Activated T-helper 1 cell treated with anti-CD3 and anti-CD28 coated beads, Interleukin-12 subunit alpha, Interleukin-12 subunit beta, Interleukin-2, Interleukin-4 antibody, amounts not matched to agents 30 ng/mL and 10 ng/mL and 1 ng/mL, durations not matched to agents 14 hours and 24 hours and 36 hours (primary cell): ENCODE measurements around the gene SNX8. TPM values are rescaled to one million over a fixed set of nuclear protein-coding genes. Genes with fewer than 3 reads are reported as not detected.

ENCODE experiments used
- DNase-seq: peaks from one replicate; pipeline ENCODE4 v3.0.0; 2021; ENCODE audit warnings: low spot score
- H3K27ac Mint-ChIP-seq: one replicate; pipeline ENCODE4 v1.8.0; 2021; ENCODE audit warnings: mild to moderate bottlenecking, mixed read lengths
- H3K27me3 Mint-ChIP-seq: one replicate; pipeline ENCODE4 v1.8.0; 2022; ENCODE audit warnings: mild to moderate bottlenecking, moderate library complexity, mixed read lengths; ENCODE audit not compliant: insufficient read depth
- H3K36me3 Mint-ChIP-seq: one replicate; pipeline ENCODE4 v1.8.0; 2021; ENCODE audit warnings: low read depth, mixed read lengths
- H3K4me1 Mint-ChIP-seq: one replicate; pipeline ENCODE4 v1.8.0; 2021; ENCODE audit warnings: low read depth, mixed read lengths
- H3K4me3 Mint-ChIP-seq: one replicate; pipeline ENCODE4 v1.8.0; 2021; ENCODE audit warnings: mild to moderate bottlenecking, moderate library complexity, mixed read lengths
- H3K9me3 Mint-ChIP-seq: one replicate; pipeline ENCODE4 v1.8.0; 2021; ENCODE audit warnings: mixed read lengths
- intact Hi-C: fragments of 100-400 bp; cut with micrococcal nuclease; formaldehyde crosslinking; loops from one replicate; pipeline ENCODE4 v1.15.1; 2024
- total RNA-seq: library from RNA; stranded (reverse); gene quantifications from 2 replicates; pipeline ENCODE4 v1.2.3, GENCODE V29; 2022

SNX8 gene
- total RNA-seq, 1 donor from 2014 or later, result 41.8 TPM

DNA sequence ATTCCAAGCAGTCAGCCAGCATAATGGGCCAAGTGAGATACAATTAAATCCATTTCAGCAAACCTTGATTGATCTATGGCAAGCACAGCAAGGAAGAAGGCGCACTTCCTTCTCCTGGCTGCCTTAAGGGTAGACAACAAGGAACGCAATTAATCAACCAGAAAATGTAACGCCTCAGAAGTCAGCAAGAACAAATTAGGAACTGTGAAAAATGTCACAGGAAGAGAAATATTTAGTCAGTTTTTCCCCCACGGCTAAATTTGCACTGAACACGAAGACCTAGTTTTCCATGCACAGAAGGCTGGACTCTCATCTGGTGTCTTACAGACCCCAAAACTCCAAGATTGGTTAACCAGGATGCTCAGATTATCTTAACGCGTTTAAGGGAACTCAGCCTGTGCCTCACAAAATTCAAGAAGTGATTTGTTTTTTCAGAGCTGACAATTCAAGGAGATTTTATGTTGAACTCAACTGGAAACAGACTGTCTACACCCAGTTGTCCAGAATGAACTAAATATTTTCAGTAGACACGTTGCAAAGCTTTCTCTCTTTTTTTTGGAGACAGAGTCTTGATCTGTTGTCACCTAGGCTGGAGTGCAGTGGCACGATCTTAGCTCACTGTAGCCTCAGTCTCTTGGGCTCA lies 14.2 kb downstream of the SNX8 start:
- intact Hi-C loops, result no loop called here
- H3K27ac Mint-ChIP-seq, result peak overlapping the region; percentile 61
- H3K9me3 Mint-ChIP-seq, result no peaks in the 10 kb centered on the region
- H3K4me3 Mint-ChIP-seq, result no peak overlapping the region
- DNase-seq, result no peak
- H3K4me1 Mint-ChIP-seq, result peaks cover 30% of the 10 kb centered on the region
- H3K27me3 Mint-ChIP-seq, result no peaks in the 10 kb centered on the region
- no peaks in the 10 kb centered on the region for H3K36me3 Mint-ChIP-seq

DNA sequence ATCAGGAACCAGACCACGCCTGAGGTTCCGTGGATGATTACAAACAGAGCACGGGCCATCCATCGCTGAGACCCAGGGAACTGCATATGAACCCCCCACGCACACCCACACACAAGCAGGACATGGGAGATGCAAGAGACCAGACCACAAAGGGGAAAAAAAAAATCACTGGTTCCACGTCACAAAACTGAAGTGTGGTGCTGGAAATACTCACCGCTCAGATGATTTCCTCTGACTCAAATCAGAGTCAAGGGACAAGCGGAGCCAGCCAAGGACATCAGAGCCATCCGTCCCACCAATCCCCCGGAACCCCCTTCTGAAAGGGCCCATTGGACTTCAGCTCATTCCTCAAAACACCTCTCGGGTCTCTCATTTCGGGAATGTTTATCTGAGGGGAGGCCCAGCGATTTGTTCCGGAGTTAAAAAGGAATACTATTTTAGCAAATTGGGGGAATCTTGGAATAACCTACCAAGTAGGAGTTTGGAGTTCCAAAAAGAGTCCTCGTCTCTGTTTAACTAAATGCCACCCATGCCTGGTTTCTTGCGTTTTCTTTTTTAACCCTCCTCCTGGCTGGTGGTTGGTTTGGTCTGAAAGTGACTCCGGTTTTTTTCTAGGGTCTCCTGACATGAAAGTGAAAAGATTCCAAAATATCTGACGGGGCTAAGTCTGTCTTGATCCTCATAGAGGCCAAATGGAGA lies 15.0 kb downstream of the SNX8 start:
- H3K4me3 Mint-ChIP-seq, result no peak overlapping the region
- intact Hi-C loops, result no loop called here

GRCh38 chr7:2296832-2297231 lies 17.4 kb downstream of the SNX8 start:
- H3K4me3 Mint-ChIP-seq, result no peak overlapping the region
- intact Hi-C loops, result no loop called here
- H3K9me3 Mint-ChIP-seq, result no peaks in the 10 kb centered on the region
- H3K4me1 Mint-ChIP-seq, result peaks cover 30% of the 10 kb centered on the region
- H3K36me3 Mint-ChIP-seq, result no peaks in the 10 kb centered on the region
- H3K27ac Mint-ChIP-seq, result no peak overlapping the region
- no peak for DNase-seq
- no peaks in the 10 kb centered on the region for H3K27me3 Mint-ChIP-seq

More for the DNA sequence above, 15.0 kb downstream of the SNX8 start:
- no peaks in the 10 kb centered on the region for H3K9me3 Mint-ChIP-seq
- no peaks in the 10 kb centered on the region for H3K27me3 Mint-ChIP-seq
- no peaks in the 10 kb centered on the region for H3K36me3 Mint-ChIP-seq
- DNase-seq, result no peak
- peaks cover 30% of the 10 kb centered on the region for H3K4me1 Mint-ChIP-seq
- peak overlapping the region; percentile 75 for H3K27ac Mint-ChIP-seq

GRCh38 chr7:2295936-2296620 lies 18.2 kb downstream of the SNX8 start:
- no peak overlapping the region for H3K4me3 Mint-ChIP-seq
- no peaks in the 10 kb centered on the region for H3K36me3 Mint-ChIP-seq
- peaks cover 24% of the 10 kb centered on the region for H3K4me1 Mint-ChIP-seq
- no peak for DNase-seq
- intact Hi-C loops, result no loop called here
- H3K27me3 Mint-ChIP-seq, result no peaks in the 10 kb centered on the region
- no peak overlapping the region for H3K27ac Mint-ChIP-seq
- no peaks in the 10 kb centered on the region for H3K9me3 Mint-ChIP-seq

DNA sequence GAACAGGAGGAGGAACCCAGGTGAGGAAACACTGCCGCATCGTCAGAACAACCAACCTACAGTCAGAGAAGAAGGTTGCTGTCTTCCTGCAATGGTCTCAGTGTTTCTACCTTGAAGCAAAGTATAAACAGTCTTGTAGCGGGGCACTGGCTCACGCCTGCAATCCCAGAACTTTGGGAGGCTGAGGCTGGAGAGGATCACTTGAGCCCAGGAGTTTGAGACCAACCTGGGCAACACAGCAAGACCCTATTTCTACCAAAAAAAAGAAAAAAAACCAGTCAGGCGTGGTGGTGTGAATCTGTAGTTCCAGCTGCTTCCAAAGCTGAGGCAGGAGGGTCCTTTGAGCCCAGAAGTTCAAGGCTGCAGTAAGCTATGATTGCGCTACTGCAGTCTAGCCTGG lies 23.4 kb downstream of the SNX8 start:
- H3K4me1 Mint-ChIP-seq, result no peaks in the 10 kb centered on the region
- no peaks in the 10 kb centered on the region for H3K27me3 Mint-ChIP-seq
- no peak overlapping the region for H3K4me3 Mint-ChIP-seq

DNA sequence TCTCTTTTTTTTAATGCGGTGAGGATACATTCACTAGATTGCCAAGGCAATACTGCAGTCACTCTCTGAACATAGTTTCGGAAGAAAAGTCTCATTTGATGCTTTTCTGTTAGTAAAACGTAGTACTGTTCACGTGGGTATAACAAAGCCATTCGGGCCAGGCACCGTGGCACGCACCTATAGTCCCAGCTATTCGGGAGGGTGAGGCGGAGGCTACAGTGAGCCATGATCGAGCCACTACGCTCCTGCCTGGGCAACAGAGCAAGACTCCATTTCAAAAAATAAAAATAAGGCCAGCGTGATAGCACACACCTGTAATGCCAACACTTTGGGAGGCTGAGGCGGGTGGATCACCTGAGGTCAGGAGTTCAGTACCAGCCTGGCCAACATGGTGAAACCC lies 24.6 kb downstream of the SNX8 start:
- no peak overlapping the region for H3K27ac Mint-ChIP-seq
- H3K4me1 Mint-ChIP-seq, result no peaks in the 10 kb centered on the region
- intact Hi-C loops, result no loop called here
- no peaks in the 10 kb centered on the region for H3K9me3 Mint-ChIP-seq
- DNase-seq, result no peak
- no peaks in the 10 kb centered on the region for H3K36me3 Mint-ChIP-seq
- no peaks in the 10 kb centered on the region for H3K27me3 Mint-ChIP-seq
- no peak overlapping the region for H3K4me3 Mint-ChIP-seq

More for the DNA sequence above, 23.4 kb downstream of the SNX8 start:
- no peak for DNase-seq
- Mint-ChIP-seq H3K36me3 (no peaks in the 10 kb centered on the region), H3K9me3 (no peaks in the 10 kb centered on the region), H3K27ac (no peak overlapping the region)
- intact Hi-C loops, result no loop called here

GRCh38 chr7:2289111-2289586 lies 25.1 kb downstream of the SNX8 start:
- H3K4me3 Mint-ChIP-seq, result no peak overlapping the region
- no peaks in the 10 kb centered on the region for H3K27me3 Mint-ChIP-seq
- DNase-seq, result no peak
- no peak overlapping the region for H3K27ac Mint-ChIP-seq
- H3K4me1 Mint-ChIP-seq, result no peaks in the 10 kb centered on the region
- H3K9me3 Mint-ChIP-seq, result no peaks in the 10 kb centered on the region
- intact Hi-C loops, result no loop called here
- H3K36me3 Mint-ChIP-seq, result no peaks in the 10 kb centered on the region

GRCh38 chr7:2288503-2288902 lies 25.7 kb downstream of the SNX8 start:
- H3K4me1 Mint-ChIP-seq, result no peaks in the 10 kb centered on the region
- DNase-seq, result no peak
- H3K27ac Mint-ChIP-seq, result no peak overlapping the region
- no peaks in the 10 kb centered on the region for H3K9me3 Mint-ChIP-seq
- intact Hi-C loops, result no loop called here
- no peak overlapping the region for H3K4me3 Mint-ChIP-seq
- H3K36me3 Mint-ChIP-seq, result no peaks in the 10 kb centered on the region
- H3K27me3 Mint-ChIP-seq, result no peaks in the 10 kb centered on the region

DNA sequence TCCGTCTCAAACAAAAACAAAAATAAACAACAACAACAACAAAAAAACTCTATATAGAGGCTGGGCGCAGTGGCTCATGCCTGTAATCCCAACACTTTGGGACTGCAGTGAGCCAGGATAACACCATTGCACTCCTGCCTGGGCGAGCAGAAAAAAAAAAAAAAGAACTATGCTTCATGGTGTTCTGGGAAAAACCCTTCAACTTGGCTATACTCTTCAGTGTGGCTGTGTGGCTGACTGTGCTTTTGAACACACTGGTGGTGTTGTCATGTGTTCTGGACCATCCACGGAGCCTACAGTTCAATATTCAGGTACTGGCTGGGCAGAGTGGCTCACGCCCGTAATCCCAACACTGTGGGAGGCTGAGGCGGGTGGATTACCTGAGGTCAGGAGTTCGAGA lies 26.5 kb downstream of the SNX8 start:
- H3K4me1 Mint-ChIP-seq, result no peaks in the 10 kb centered on the region

DNA sequence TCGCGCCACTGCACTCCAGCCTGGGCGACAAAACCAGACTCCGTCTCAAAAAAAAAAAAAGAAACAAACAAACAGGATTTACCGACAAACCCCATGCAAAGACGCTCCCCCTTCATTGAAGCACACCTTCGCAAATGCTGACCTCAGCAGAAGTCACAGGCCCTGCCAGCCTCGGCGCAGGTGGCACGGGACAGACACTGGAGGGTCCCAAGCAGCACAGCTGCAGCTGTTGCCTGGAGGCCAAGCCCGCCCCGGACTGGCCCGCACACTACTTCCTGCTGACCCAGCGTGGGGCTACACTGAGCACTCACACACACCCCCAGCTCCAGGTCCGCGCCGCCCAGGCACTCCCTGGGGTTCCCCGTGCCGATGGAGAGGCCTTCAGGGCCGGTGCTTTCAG lies 31.2 kb downstream of the SNX8 start:
- Mint-ChIP-seq H3K4me3 (no peak overlapping the region), H3K4me1 (no peaks in the 10 kb centered on the region), H3K36me3 (no peaks in the 10 kb centered on the region), H3K9me3 (no peaks in the 10 kb centered on the region), H3K27me3 (no peaks in the 10 kb centered on the region), H3K27ac (no peak overlapping the region)
- intact Hi-C loops, result no loop called here
- DNase-seq, result no peak

More for the DNA sequence above, 26.5 kb downstream of the SNX8 start:
- Mint-ChIP-seq H3K27me3 (no peaks in the 10 kb centered on the region), H3K27ac (no peak overlapping the region), H3K36me3 (no peaks in the 10 kb centered on the region), H3K9me3 (no peaks in the 10 kb centered on the region), H3K4me3 (no peak overlapping the region)
- intact Hi-C loops, result no loop called here
- DNase-seq, result no peak

DNA sequence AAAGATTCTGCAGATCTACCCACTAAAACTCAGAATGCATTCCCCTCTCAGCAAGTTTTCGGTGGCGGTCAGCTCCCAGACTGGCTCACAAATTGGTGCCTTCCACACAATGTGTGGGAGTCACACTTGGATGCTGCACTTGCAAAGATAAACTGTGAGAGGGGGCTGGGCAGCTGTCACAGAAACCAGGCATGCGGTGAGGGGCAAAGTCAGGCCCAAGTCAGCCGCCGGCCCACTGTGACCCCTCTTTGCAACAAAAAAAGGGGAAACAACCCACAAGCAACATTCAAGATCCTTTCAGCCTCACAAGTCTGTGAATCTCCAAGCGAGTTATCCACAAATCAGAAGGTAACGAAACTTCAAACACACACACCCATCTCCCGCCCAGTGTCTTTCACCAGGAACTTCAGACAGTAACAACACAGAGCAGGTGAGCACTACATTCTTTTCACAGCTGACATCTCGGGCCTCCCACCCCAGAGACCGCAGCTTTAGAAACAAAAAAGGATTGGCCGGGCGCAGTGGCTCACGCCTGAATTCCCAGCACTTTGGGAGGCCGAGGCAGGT lies 32.0 kb downstream of the SNX8 start:
- no peaks in the 10 kb centered on the region for H3K9me3 Mint-ChIP-seq
- no peaks in the 10 kb centered on the region for H3K36me3 Mint-ChIP-seq
- no peaks in the 10 kb centered on the region for H3K27me3 Mint-ChIP-seq
- H3K4me3 Mint-ChIP-seq, result no peak overlapping the region
- intact Hi-C loops, result no loop called here
- DNase-seq, result no peak
- no peak overlapping the region for H3K27ac Mint-ChIP-seq
- H3K4me1 Mint-ChIP-seq, result no peaks in the 10 kb centered on the region

- Mint-ChIP-seq H3K4me3 (no peak overlapping the region), H3K27me3 (no peaks in the 10 kb centered on the region), H3K9me3 (no peaks in the 10 kb centered on the region), H3K36me3 (no peaks in the 10 kb centered on the region), H3K4me1 (no peaks in the 10 kb centered on the region), H3K27ac (no peak overlapping the region)
- no peak for DNase-seq
- intact Hi-C loops, result no loop called here
These were observed 32.7 kb downstream of the SNX8 start for GRCh38 chr7:2281541-2281940.

GRCh38 chr7:2280424-2280823 lies 33.8 kb downstream of the SNX8 start:
- Mint-ChIP-seq H3K27me3 (no peaks in the 10 kb centered on the region), H3K4me1 (no peaks in the 10 kb centered on the region), H3K9me3 (no peaks in the 10 kb centered on the region), H3K36me3 (no peaks in the 10 kb centered on the region), H3K27ac (no peak overlapping the region), H3K4me3 (no peak overlapping the region)
- intact Hi-C loops, result no loop called here
- no peak for DNase-seq
